DMS153 (cell line): ENCODE measurements around the gene FGF14.
A peak's percentile ranks its signal among the peaks of the same experiment; 100 is the strongest.
"Not testable (repeated sequence)": the region's sequence is repeated elsewhere in the genome, so short reads cannot be mapped to it uniquely, and the experiment has no call there.

Experiments
- DNase-seq: peaks from one replicate; lab custom pipeline; 2025; lab: John Stamatoyannopoulos, UW

The FGF14 gene

DNA sequence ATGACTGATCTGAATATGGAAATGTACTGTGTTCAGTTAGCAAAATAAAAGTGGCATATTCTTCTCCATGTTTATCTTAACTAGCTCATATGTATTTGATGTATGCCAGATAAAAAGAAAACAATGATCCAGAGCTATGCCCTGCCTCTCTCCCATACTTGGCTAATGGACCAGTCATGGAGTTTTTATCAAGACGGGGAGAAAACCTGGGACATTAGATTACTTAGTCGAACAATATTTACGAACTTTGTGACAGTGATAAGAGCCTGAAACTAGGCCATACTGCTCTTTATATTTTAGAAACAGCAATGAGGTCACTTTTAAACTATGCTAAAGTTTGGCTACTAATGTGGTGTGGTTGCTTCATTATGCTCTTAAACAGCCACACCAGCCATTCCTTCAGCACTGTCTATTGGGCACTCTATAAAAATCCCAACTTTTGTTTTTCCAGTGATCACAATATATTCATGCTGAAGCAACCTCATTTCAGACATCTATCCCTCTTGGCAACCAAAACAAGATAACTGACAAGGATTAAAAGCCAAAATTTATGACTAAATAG is 265.0 kb downstream of the FGF14 start:
- no peak for DNase-seq

DNA sequence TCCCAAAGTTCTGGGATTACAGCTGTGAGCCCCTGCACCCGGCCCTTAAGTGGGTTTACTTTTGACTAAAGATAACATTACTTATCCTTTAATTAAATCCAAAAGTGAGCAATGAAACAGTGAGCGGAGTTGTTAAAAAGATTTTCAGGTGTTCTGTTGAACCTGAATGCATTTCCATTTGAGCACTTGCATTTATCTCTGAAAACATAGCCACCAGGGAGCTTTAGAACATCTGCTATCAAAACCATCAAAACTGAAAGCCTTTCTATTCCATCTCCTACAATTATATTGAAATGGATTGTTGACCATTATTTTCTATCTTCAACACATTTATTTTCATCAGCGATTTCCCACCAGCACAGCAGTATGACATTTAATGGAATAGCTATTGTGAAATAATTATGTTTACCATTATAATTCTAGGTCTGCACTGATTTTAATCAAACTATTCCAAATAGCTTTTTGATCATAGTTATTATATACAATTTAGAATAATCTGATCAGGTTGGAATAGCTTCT is 269.0 kb downstream of the FGF14 start:
- DNase-seq = no peak

DNA sequence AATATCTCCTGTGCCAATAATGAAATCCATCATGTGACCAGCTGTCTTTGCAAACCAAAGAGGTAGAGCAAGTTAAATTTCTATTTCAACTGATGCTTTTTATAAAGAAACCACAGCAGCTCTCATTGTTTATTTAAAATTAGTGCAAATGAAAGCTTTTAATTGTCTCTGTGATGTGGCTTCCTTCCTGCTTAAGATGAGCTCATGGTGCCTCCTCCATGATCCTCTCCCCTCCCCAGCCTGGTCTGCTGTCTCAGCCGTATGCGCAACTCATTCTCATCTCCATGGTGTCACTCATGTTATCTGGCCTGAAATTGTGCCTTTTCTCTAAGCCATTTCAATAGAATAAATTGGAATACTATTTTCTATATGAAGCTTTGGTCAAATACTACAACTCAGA is 270.6 kb downstream of the FGF14 start:
- no peak for DNase-seq

DNA sequence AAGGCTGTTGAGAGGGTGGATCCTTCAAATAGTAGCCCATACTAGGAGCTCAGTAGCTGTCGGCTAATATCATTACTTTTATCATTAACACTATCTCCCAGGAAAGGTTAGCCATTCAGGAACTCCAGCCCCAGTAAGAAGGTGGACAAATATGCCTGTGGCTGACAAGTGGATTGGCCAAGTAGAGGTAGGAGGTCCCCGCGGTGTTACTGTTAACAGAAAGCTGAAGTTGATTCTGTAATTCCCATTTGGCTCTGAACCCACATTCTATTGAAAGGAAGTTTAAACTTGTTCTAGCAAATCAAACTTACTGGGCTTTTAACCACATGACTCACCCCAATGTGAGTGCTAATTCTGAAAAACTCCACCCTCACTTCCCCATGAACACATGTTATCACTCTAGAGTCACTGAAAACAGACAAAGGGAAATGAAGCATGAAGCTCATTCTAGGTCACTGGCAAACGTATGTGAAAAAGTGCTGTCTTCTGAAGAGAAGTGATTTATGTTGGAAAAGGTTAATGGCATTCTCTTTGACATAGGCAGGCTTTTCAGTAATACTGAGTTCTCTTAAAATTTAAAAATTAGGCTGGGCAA is 273.5 kb downstream of the FGF14 start:
- no peak for DNase-seq

DNA sequence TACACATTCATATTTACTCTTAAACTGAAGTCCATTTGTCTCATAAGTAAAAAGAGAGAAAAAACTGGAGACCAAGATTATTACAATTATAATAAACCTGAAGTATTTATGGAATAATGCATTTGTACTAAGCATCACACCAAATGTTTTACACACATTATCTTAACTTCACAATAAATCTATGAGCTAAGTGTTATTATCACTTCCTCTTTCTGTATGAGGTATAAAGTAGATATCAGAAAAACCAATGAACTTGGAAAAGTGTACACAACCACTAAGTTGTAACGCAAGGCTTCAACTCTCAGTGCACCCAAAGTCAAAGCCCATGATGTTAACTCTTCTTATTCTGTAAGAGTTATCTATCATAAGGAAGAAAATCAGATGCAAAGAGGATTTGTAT is 274.7 kb downstream of the FGF14 start:
- no peak for DNase-seq

DNA sequence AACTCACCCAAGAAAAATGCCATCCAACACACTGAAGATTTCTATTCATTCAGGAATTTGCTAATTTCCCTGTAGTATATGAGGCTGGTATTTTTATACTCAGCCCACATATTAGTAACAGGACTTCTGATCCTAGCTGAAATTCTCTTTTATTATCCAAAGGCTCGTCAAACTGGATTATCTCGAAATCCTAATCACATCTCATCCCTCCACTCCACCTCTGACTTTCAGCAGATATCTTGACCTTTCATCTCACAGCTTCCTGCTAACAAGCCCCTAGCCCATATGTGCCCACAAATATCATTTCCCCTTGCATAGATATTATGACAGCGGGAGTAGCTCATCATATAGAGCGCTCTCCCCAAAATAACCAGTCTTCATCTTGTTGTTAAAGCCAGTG is 279.7 kb downstream of the FGF14 start:
- DNase-seq = no peak

DNA sequence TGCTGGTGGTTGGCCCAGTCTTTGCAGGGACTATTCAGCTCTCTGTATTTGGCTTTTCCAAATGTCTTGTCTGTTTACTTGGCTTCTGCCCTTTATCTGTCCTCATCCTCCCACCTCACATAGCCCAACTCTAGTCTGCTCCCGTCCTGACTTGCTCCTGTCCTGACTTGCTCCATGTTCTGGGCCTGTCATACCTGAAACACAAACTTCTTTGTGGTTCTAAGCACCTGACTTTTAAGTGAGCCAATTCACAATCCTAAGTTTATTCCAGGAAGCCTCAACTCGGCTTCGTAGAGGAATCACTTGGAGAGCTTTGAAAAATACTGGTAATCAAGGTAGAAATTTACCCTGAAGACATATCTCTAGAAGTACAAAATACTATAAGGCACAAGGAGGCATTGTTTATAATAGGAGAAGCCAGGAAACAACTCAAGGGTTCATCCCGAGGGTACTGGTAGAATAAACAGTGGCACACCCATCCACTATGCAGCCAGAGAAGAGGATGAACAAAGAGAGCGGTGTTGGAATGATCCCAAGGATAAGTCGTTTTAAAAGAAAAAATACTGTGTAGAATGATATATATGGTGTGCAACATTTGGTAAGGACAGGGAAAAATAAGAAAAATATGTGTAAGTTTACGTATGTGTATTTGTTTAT is 284.5 kb downstream of the FGF14 start:
- DNase-seq = no peak

DNA sequence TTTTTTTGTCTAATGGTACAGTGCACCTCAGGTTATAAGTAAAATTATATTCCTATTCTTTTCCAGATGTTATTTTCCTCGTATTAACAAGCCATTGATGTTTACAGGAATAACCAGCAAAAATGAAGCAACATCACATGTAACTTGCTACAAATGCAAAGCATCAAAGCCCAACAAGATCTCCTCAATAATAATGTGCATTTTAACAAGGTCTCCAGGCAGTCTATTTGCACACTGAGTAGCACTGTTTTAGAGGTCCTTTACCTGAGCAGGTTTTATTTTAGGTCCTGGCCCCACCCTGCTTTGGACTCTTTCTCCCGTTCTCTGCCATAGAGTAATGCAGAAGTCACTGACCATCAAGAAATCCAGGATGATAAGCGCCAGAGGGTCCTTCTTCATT is 298.4 kb downstream of the FGF14 start:
- no peak for DNase-seq

DNA sequence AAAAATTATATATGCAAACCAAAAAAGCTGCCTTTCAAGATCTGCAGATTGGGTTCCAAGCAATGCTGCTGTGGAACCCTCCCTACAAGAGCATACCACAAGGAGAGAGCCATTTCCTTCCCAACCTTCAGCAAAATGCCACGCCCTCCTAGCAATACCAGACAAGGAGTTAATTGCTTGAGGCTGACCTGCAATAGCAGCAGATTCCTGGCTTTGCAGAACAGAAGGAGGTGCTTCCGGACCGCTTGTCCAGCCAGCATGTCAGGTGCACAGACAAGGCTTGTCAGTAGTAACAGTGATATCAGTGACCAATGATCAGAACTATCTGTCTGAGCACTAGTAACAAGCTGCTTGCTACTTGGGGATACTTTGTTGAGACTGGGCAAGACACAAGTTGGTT is 301.6 kb downstream of the FGF14 start:
- no peak for DNase-seq

DNA sequence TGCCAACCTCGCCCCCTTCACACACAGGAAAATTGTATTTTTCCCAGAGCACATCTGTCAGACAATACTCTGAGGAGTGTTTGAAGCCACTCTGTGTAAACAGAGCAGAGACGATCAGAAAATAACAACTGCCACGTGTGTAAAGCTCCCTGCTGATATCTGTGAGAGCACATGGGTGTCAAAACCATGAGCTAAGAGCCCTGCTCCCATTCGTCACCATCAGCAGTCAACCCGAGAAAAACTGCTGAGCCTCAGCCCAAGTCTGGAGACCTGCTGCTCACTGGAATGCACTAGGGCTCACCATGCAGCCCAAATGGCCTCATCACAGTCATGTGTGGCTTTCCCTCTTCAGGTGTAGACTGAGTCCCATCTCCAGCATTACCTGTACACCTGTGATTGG is 304.1 kb downstream of the FGF14 start:
- DNase-seq = peak; percentile 58

DNA sequence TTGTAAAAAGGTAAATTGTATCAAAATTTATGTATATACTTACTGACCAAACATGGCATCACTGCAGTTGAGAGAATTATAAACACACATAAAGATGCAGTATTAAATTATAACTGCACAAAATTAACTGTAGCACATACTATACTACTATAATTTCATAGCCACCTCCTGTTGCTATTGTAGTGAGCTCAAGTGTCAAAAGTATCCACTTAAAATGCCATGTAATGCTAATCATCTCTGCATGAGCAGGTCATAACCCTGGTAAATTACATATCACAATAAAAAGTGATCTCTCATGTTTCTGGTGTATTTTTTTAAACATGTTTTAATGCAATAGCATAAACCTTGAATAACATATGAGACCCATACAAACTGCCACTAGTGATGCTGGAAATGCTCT is 308.6 kb downstream of the FGF14 start:
- not testable (repeated sequence) for DNase-seq

DNA sequence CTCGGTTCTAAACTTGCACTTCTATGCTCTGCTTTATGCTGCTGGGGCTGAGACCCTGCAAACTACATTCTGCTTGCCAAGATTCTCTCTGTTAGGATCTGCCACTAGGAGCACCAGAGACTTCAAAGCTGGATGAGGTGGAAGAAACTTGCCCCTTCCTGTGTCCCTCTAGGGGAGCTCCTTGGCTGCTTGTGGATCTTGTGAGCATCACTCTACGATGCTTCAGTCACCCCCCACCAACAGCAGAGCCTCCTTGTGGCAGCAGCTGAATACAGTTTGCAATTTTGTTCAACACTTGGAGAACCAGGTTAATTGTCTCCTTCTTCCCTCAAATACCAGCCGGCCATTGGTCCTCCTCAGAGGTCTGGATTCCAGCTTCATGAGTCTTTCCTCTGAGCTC is 310.6 kb downstream of the FGF14 start:
- DNase-seq = no peak

DNA sequence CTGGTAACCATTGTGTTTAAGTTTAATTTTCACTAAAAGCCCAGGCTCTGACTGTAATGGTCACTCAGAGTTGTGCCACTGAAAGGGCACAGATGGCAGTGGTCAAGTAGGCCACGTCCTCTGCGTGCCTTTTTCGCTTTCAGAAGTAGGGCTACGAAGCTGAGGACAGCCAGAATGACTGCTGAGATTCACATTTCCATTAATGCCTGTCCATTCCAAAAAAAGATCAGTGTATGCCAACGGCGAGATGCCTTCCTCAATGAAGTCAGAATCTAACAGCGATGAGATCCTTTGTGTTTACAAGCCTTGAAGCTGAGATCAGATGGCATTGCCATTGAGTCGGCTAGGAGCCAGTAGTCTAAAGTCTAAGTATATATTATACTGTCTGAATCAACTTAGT is 311.3 kb downstream of the FGF14 start:
- DNase-seq = no peak

DNA sequence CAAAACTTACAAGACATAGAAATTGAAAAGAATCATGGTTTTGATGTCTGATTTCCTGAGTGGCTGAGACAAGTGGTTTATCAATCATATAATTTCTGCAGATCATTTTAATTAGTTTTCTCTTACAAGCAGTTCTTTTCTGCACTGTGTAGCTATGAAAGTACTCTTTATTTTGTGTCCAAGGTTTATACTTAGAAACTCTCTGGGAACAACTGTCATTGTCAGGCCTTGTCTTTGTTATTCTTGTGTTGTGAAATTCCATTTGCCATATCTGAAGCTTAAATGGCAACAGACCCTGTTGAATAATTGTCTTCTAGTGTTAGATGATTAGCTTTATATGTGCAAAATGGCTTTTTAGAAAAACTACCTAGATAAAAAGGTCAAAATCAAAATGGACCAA is 312.1 kb downstream of the FGF14 start:
- no peak for DNase-seq

DNA sequence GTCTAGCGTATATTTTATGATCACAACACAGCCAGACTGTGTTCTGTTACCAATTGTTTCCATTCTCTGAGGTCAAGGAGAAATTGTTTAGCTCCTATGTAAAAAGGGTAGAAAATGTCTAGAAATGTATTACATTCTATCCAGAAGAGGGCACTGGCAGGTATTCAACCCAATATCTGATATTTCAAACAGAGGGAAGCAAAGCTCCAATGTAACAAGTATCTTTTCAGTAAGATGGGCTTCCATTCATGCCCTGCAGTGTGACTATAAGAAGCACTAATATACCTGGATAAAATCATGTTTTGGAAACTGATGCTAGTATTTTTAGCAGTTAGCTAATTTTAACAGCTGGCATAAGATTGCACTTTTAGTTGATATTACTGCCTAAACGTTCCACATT is 312.7 kb downstream of the FGF14 start:
- peak; percentile 5 for DNase-seq

DNA sequence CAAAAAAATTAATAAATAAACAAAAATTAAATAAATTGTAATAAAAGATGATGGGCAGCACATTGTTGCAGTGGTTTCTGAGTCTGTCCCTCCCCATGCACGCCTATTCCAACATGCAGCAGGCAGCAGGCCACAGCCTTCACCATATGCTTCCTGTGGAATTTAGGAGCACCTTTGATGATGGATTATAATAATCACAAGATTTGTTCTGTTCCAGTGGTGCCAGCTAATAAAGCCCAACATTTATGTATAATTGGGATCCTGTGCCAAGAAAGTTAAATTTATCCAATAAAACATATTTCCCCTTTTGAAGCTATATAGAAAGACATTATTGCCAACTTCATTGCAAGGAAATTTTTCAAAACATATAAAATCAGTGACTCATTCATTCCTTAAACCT is 328.6 kb downstream of the FGF14 start:
- no peak for DNase-seq

DNA sequence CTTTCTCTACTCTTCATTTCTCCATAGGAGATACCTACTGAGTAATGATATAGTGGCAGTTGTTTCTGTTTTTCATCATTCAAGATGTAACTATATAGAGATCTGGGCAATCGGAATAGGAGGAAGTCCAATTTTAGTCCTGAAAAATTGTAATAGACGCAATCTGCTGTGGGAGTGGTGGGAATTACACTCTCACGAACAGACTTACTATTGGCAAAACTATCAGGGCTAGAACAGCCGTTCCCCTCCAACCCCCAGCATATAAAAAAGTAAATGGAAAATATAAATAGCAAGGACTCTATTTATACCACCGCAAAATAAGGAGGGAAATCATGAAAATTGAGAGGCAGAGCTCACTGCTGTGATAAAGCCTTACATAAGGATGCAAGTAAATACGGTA is 330.1 kb downstream of the FGF14 start:
- DNase-seq = no peak

DNA sequence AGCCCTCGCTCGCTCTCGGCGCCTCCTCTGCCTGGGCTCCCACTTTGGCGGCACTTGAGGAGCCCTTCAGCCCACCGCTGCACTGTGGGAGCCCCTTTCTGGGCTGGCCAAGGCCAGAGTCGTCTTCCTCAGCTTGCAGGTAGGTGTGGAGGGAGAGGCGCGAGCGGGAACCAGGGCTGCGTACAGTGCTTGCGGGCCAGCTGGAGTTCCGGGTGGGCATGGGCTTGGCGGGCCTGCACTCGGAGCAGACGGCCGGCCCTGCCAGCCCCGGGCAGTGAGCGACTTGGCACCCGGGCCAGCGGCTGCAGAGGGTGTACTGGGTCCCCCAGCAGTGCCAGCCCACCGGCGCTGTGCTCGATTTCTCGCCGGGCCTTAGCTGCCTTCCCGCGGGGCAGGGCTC is 333.5 kb downstream of the FGF14 start:
- not testable (repeated sequence) for DNase-seq

DNA sequence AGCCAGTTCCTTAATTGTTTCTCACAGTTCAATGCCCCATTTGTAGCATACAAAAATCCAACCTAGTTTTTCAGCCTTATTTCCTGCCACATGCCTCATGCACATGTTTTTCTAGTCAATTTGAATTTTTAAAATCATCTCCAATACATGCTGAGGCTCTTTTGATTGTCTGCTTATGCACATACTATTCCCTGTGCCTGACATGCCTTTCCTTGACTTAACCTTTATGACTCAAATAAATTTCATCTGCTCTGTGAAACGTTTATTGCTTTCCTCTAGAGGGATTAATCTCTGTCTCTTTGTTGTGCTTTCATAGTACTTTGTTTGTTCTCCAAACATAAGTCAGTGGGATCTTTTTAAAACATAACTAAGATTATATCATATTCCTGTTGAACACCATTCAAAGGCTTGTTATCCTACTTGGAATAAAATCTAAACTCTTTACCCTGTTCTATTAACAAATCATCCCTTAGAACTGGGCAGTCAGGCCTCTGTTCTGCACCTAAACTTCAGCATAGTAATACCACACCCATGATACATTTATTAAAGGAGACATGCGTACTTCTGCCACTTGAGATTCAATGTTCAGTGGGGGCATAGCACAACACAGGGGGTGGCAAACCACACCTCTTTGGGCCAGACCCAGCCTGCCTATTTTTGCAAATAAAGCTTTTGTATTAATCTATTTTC is 346.6 kb downstream of the FGF14 start:
- DNase-seq = no peak

DNA sequence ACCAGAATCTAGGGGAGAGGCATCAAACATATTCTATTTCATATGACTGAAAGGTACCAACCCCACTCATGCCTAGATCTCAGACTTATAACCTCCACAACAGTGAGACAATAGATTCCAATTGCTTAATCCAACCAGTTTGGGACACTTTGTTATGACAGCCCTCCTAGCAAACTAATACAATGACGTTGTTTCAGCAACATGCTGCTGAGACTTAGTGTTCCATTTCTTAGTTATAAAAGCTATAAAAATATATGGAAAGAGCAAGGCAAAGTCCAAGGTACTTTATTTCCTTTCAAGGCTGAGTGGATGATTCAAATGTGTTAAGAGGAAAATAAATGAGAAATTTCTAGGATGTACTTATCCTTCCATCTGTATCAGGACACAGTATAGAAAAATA is 352.0 kb downstream of the FGF14 start:
- DNase-seq = no peak

DNA sequence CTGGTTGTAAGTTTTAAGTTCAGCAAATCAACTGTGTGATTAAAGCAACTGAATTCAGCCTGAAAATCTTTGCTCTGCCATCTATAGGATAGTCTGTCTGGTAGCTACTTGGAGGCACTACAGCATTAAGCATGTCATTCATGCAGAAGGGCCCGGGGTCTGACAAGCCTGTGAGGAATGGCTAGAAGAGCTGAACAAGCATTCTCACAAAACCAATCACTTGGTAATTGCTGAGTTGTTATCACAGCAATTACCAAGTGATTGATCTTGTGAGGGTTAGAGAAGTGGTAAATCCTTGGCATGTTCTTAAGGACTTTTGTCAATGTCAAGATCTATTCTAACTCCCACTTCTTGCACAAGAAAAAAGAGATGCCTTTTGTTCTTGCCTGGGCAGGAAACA is 356.1 kb downstream of the FGF14 start:
- no peak for DNase-seq

DNA sequence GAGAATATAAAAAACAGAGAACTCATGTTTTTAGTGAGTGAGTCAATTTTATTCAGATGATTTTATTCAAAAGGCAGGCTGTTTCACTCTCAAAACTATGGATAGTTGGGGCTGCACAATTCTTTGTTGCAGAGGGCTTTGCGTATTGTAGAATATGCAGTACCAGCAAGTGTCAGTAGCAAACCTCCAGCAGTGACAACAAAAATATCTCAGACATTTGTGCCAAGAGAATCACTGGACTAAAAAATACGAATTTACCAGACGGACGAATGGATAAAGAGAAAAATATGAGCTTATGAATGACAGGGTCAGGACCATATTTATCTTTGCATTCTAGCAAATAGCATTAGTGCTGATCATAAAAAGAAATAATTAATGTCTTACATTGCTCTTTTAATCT is 359.1 kb downstream of the FGF14 start:
- DNase-seq = no peak

DNA sequence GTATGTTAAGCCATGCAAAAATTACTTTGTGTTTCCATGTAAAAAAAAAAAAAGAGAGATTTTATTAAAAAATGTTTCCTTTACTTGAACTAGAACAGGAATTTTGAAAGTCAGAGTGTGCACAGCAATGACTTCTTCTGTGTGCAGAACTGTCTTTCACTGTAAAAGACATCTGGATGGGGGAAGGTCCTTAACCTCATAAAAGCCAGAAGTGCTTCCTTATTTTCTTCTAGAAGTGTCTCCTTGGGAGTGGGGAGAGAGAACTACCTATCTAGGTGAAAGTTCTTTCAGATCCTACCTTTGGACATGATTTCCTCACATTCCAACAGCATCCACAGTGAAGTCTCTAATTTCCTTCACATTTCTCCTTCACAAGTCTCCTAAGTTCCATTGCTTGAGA is 360.3 kb downstream of the FGF14 start:
- DNase-seq = no peak
